Activated CD8-positive, alpha-beta T cell treated with anti-CD3 and anti-CD28 coated beads for 36 hours (primary cell): Measurements from ENCODE around the gene PPIE. TPM values are rescaled to one million over a fixed set of nuclear protein-coding genes. Genes with fewer than 3 reads are reported as not detected.

Experiments used
- ATAC-seq: fragments of 200-7000 bp; cut with Tn5 transposase; one replicate; pipeline ENCODE4 v1.10.0; 2021; ENCODE audit warnings: mild to moderate bottlenecking, moderate library complexity
- CTCF ChIA-PET: fragments of 350-600 bp; sonication (Branson Sonifier 250); formaldehyde crosslinking; loops from one replicate; lab custom pipeline; 2021; ENCODE audit warnings: antibody characterized with exemption; lab: Charles Lee
- POLR2A ChIA-PET: fragments of 350-600 bp; sonication (Branson Sonifier 250); formaldehyde crosslinking; loops from one replicate; lab custom pipeline; 2021; ENCODE audit warnings: antibody characterized with exemption; lab: Charles Lee
- DNase-seq: peaks from one replicate; pipeline ENCODE4 v3.0.0-alpha.2; 2020
- H3K27ac Mint-ChIP-seq: one replicate; pipeline ENCODE4 v1.8.0; 2021; ENCODE audit warnings: mild to moderate bottlenecking, mixed read lengths
- H3K27me3 Mint-ChIP-seq: one replicate; pipeline ENCODE4 v1.8.0; 2021; ENCODE audit warnings: mixed read lengths
- H3K36me3 Mint-ChIP-seq: one replicate; pipeline ENCODE4 v1.8.0; 2021; ENCODE audit warnings: low read depth, mixed read lengths
- H3K4me1 Mint-ChIP-seq: one replicate; pipeline ENCODE4 v1.8.0; 2021; ENCODE audit warnings: low read depth, mixed read lengths
- H3K4me3 Mint-ChIP-seq: one replicate; pipeline ENCODE4 v1.8.0; 2021; ENCODE audit warnings: mild to moderate bottlenecking, moderate library complexity, mixed read lengths
- H3K9me3 Mint-ChIP-seq: one replicate; pipeline ENCODE4 v1.8.0; 2021; ENCODE audit warnings: mixed read lengths
- CTCF ChIP-seq: fragments of 200-600 bp; IDR thresholded peaks from one replicate; pipeline ENCODE4 v1.8.0; 2022; ENCODE audit warnings: antibody characterized with exemption, mild to moderate bottlenecking
- intact Hi-C: fragments of 100-400 bp; cut with micrococcal nuclease; formaldehyde crosslinking; loops from one replicate; pipeline ENCODE4 v1.10.0; 2022
- total RNA-seq, 2 experiments: library from RNA; stranded (reverse); gene quantifications; one replicate each; pipeline ENCODE4 v1.2.3, GENCODE V29; 2021

Gene PPIE
- 10 to 100 TPM; 71.7 to 74.7 TPM for total RNA-seq

DNA sequence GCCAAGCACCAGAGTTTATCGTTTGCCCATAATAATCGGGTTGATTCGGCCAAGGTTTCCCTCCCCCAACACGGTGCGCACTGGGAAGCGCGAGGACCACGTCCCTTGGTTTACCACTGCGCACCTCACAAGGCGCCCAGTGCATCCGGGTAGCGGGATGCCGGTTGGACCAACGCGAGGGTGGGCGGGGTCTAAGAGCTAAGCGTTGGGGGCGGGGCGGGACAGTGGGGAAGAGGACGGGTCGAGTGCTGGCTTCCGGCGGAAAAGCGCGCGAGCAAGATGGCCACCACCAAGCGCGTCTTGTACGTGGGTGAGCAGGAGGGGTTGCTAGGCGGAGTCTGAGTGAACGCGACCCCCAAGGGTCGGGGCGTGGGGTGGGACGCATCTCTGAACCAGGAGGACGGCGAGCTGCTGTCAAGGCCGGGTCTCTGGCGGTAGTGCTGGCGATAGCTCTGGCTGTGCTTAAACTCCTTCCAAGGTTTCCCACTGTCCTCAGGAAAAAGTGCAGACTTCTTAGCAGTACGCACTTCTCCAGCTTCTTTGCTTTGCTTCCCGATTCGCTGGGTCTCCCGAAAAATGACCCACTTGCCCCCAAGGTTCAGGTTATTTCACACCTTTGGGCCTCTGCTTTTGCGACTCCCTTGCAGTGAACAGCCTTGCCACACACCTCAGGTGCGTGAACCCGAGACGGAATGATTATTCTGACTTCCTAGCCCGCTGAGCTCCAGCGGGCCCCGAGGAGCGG lies at the start of gene PPIE:
PPIE (plus strand) TSS at position 261 of the 745 bp plus-strand sequence; CDS start at position 280, 19 bp downstream.
- DNase-seq (peak; percentile 99), ATAC-seq (peak; percentile 99)
- ChIA-PET CTCF (interaction anchor here (0.7 to 3.1 kb wide), 8 partner anchors 19 to 235 kb away, joined by 3 to 17 read pairs (median 4); no protein-coding TSS in a partner anchor), POLR2A (interaction anchor here (0.6 to 2.4 kb wide), 14 partner anchors 13 to 550 kb away, joined by 3 to 15 read pairs (median 3); partner anchors contain the start of gene CAP1)
- intact Hi-C loops: no loop called here
- no peak for TF ChIP-seq CTCF
- H3K36me3 Mint-ChIP-seq: peaks cover 39% of the 10 kb centered on the region
- no peaks in the 10 kb centered on the region for H3K9me3 Mint-ChIP-seq
- H3K27ac Mint-ChIP-seq: peak within 1 kb of the TSS; percentile 92
- peaks cover 43% of the 10 kb centered on the region for H3K4me1 Mint-ChIP-seq
- H3K4me3 Mint-ChIP-seq: peak within 1 kb of the TSS; percentile 93
- H3K27me3 Mint-ChIP-seq: peaks cover 8% of the 10 kb centered on the region

DNA sequence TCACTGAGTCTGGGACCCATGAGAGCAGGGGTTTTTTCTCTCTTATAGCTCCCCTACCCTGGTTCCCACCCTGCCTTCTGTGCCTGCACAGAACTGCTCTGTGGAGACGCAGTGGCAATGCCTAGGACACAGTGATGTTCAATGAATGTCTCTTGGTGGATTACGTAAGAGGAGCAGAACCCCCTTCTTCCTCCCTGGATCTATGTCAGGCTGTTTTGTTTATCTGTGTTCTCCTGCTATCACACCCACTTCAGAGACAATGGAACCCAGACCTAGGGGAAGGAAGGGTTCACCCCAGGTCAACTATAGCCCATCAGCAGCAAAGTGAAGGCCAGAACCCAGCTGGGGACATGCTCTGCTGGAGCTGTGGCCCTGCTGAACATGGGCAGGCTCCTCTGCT lies 49.5 kb upstream of the PPIE start:
- no peak for DNase-seq
- ChIA-PET CTCF (interaction anchor here (1.1 to 4.2 kb wide), 3 partner anchors 17 to 79 kb away, joined by 4 to 29 read pairs (median 8); partner anchors contain the start of gene NT5C1A), POLR2A (no interaction called here)
- Mint-ChIP-seq H3K27me3 (peaks cover 32% of the 10 kb centered on the region), H3K27ac (no peak overlapping the region), H3K9me3 (no peaks in the 10 kb centered on the region), H3K4me3 (no peak overlapping the region), H3K36me3 (no peaks in the 10 kb centered on the region), H3K4me1 (peaks cover 31% of the 10 kb centered on the region)
- TF ChIP-seq CTCF: no peak
- no peak for ATAC-seq
- intact Hi-C loops: no loop called here

DNA sequence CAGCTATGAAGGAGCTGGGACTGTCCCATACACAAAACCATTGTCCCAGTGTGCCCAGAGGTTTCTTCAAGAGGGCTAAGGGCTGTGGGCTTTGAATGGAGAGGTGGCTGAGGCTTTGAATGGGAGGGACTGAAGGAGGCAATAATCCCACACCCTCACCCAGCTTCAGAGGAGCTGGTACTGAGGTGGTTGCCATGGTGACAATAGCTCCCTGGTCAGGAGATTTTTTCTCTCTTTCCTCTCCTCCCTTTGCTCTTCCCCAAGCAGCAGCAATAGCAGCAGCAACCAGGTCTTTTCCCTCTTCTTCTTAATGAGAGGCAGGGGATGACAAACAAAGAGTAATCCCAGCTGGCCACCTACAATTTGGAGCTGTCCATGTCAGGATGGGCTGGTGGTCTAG lies 49.0 kb upstream of the PPIE start:
- no peak overlapping the region for H3K27ac Mint-ChIP-seq
- CTCF ChIA-PET: interaction anchor here (1.1 to 4.2 kb wide), 3 partner anchors 18 to 79 kb away, joined by 4 to 29 read pairs (median 8); partner anchors contain the start of gene NT5C1A
- H3K4me1 Mint-ChIP-seq: peaks cover 32% of the 10 kb centered on the region
- POLR2A ChIA-PET: no interaction called here
- H3K27me3 Mint-ChIP-seq: peaks cover 30% of the 10 kb centered on the region
- intact Hi-C loops: no loop called here
- H3K9me3 Mint-ChIP-seq: no peaks in the 10 kb centered on the region
- ATAC-seq (no peak), DNase-seq (no peak)
- no peak overlapping the region for H3K4me3 Mint-ChIP-seq
- TF ChIP-seq CTCF: no peak
- no peaks in the 10 kb centered on the region for H3K36me3 Mint-ChIP-seq

- H3K4me1 Mint-ChIP-seq: peaks cover 34% of the 10 kb centered on the region
- H3K4me3 Mint-ChIP-seq: peak overlapping the region; percentile 76
- no peak for DNase-seq
- POLR2A ChIA-PET: interaction anchor here (4.5 kb wide), 1 partner anchor 18 kb away, joined by 33 read pairs; the partner anchor contains the start of gene NT5C1A
- no peaks in the 10 kb centered on the region for H3K36me3 Mint-ChIP-seq
- intact Hi-C loops: no loop called here
- no peak for TF ChIP-seq CTCF
- ATAC-seq: no peak
- no peaks in the 10 kb centered on the region for H3K9me3 Mint-ChIP-seq
- H3K27ac Mint-ChIP-seq: no peak overlapping the region
- CTCF ChIA-PET: interaction anchor here (1.3 to 4.2 kb wide), 3 partner anchors 14 to 32 kb away, joined by 6 to 29 read pairs (median 16); partner anchors contain the start of gene NT5C1A
- peaks cover 28% of the 10 kb centered on the region for H3K27me3 Mint-ChIP-seq
Observed at GRCh38 chr1:39690225-39690624, 48.5 kb upstream of the PPIE start.
